HG02759 (cell line): Measurements from ENCODE around the gene PPP2R5C.
"Not testable (repeated sequence)": the region's sequence is repeated elsewhere in the genome, so short reads cannot be mapped to it uniquely, and the experiment has no call there.

Experiments
- ATAC-seq: cut with Tn5 transposase; IDR thresholded peaks from one replicate; pipeline ENCODE4 v1.9.1; 2021; ENCODE audit warnings: mild to moderate bottlenecking, moderate library complexity; ENCODE audit not compliant: unreplicated experiment

Gene PPP2R5C

GRCh38 chr14:101749756-101750155 lies 11.8 kb upstream of the PPP2R5C start:
- not testable (repeated sequence) for ATAC-seq

- ATAC-seq: no peak
Measured at GRCh38 chr14:101754893-101755292, 6.6 kb upstream of the PPP2R5C start.

- no peak for ATAC-seq
Measured at GRCh38 chr14:101755591-101756324, 5.8 kb upstream of the PPP2R5C start.

- ATAC-seq: no peak
Measured at GRCh38 chr14:101757064-101757838, 4.3 kb upstream of the PPP2R5C start.

- ATAC-seq: no peak
Measured at GRCh38 chr14:101757839-101758211, 3.7 kb upstream of the PPP2R5C start.

GRCh38 chr14:101758913-101759593 lies 2.5 kb upstream of the PPP2R5C start:
- ATAC-seq: no peak

- peak; percentile 55 for ATAC-seq
Measured at GRCh38 chr14:101760138-101761011, 1.1 kb upstream of the PPP2R5C start.

DNA sequence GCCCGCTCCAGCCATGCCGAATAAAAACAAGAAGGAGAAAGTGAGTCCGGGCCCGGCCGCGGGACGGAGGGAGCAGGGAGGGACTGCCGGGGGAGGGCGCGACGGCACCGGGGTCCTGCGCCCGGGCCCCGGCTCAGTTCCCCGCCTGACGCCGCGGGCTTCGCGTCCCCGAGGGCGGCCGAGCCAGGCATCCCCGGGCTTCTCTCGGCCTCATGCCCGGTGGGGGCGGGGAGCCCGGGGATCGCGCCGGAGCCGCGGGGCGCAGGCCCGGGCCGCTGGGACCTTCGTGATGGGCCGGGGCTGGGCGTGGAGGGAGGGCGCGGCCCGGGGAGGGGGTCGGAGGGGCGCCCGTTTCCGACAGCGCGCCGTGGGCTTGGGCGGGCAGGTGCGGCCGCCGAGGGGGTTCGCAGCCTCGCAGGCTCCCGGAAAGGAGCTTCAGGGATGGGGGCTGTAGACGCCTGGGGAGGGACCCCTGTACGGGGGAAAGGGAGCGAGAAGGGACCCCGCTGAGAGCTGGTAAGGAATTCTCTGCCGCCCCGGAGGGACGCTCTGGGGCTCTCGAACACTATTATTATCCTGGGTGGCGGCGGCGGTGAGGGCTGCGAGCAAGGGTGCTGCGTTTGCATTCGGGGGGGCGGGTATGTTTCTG lies 496 bp downstream of the PPP2R5C start:
- peak; percentile 37 for ATAC-seq

DNA sequence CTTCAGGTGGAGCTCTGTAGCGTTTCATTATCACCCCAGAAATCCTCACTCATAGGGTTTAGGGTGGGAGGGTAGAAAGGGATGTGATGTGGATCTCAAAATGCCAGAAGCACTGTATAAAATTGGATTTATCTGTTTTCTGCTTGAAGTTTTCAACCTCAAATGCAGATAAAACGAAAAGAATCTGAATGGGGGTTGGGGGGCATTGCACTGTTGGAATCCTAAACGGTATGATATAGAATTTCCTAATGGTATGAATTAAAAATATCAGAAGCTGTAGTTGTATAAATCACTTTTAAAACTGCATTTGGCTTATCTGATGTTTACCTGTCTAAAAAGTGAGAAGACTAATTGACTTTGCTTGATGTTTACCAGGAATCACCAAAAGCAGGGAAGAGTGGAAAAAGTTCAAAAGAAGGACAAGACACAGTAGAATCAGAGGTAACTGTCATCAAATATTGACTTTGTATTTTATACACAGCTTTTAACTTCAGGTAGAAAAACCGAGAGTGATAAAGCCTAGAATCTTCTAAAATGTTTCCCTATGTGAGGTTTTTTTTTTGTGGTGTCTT lies 1.1 kb downstream of the PPP2R5C start:
- ATAC-seq: no peak

- ATAC-seq: no peak
Measured at GRCh38 chr14:101763941-101764709, 2.6 kb downstream of the PPP2R5C start.

- ATAC-seq: no peak
Measured at GRCh38 chr14:101767618-101768362, 6.3 kb downstream of the PPP2R5C start.

- no peak for ATAC-seq
Measured at GRCh38 chr14:101770183-101770582, 8.7 kb downstream of the PPP2R5C start.

DNA sequence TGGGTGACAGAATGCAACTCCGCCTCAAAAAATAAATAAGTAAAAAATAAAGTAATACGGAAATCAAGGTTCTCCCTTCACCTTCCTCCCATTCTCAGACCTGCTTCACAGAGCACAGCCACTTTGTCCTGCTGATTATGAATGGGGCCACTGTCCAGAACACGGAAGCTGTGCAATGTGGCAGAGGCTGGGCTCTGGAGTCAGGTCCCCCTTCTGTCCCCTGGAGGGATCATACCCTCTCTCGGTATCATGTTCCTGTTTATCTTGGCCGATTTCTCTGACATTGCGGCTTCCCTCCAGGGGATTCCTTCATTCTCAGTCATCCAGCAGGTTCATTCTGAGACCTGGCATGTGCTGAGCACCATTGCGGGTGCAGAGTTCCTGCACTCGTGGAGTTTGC lies 11.3 kb downstream of the PPP2R5C start:
- no peak for ATAC-seq

DNA sequence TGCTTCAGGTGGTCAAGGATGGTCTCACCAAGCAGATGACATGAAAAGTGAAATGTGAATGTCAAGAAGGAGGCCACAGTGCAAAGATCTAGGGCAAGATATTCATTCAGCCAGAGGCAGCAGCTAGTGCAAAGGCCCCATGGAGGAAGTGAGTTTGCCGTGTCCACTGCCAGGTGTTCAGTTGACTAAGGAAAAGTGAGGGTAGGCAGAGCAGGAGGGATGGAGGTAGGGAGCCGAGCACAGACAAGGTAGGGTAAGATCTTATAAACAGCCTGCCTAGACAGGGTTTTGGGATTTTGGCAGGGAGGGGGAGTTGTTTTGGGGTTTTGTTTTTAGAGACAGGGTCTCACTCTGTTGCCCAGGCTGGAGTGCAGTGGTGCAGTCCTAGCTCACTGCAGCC lies 11.9 kb downstream of the PPP2R5C start:
- no peak for ATAC-seq

GRCh38 chr14:101774006-101774795 lies 12.7 kb downstream of the PPP2R5C start:
- no peak for ATAC-seq

GRCh38 chr14:101774814-101775213 lies 13.3 kb downstream of the PPP2R5C start:
- no peak for ATAC-seq

DNA sequence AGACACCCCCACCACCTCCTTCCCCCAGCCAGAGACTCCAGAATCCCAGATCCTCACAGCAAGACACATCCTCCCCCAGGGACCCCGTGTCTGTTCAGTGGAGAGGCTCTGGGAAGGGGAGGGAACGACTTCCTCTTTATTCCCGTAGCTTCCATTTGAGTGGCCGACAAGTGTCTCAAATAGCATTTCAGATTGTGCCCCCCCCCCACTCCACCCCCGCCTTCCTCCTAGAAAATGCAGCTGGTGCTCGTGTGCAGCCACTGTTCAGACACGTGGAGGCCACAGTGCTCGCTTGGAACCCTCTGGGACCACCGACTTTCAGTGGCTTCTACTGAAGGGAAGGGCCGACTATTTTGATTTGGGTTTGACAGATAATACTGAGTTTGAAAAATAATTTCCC lies 14.3 kb downstream of the PPP2R5C start:
- ATAC-seq: no peak

DNA sequence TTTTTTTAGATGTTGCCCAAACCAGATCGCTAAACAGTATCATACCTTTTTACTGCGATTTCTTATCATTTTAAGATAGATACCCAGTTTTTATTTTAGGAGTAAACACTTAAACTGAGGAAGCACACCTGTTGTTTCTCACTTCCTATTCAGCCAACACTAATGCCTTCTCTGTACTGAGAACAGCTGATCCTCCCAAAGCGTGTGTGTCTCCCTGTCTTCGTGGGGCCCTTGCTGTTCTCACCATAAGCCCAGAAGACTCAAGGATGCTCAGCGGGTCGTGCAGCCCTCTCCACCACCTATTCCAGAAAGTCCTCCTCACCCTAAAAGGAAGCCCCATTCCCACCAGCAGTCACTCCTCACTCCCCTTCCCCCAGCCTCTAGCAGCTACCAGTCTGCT lies 14.8 kb downstream of the PPP2R5C start:
- ATAC-seq: no peak
